ENCODE data around the gene PCDH8. TPM values are rescaled to one million over a fixed set of nuclear protein-coding genes. Genes with fewer than 3 reads are reported as not detected.

PCDH8 gene
- total RNA-seq, 1 experiment from 2014 or later, result 2.1 TPM

DNA sequence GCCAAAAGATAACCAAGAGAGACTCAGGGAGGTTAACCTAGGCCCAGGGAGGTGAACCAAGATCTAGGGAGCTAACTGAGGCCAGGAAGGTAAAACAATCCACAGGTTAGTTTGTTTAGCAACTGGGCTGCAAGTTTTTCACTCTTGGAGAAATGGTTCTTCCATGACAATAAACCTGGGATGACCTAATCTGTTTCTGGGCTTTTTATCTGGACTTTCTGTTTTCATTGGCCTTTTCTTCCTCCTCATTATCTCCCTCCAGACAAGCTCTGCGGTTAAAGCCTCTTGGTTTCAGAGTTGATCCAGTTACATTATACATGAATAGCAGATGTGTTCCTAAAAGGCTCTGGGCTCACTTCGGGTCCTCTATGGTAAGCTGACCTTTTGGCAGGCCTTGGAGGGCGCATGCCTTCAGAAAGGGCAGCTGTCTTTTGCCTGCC, 44.2 kb downstream of the PCDH8 start:
- Mint-ChIP-seq H3K9me3 (no peaks in the 10 kb centered on the region), H3K36me3 (ENCODE audit: insufficient read depth in 1 of 3, low read depth in 3 of 3) (no peaks in the 10 kb centered on the region), H3K27me3 (ENCODE audit: low read depth) (peaks cover 3% of the 10 kb centered on the region; the same call in 1 of the 2 replicates), H3K4me1 (peaks cover 22 to 23% of the 10 kb centered on the region in 2 experiments), H3K4me3 (no peak overlapping the region), H3K27ac (no peak overlapping the region)
- Histone ChIP-seq H2BK5ac (ENCODE audit: insufficient read length, low read length) (no peak overlapping the region), H2AFZ (ENCODE audit: low read length) (no peak overlapping the region), H4K5ac (ENCODE audit: insufficient read length, low read depth, low read length) (no peak overlapping the region), H3K23me2 (ENCODE audit: insufficient read length, low read depth, low read length, poor library complexity, severe bottlenecking) (no peaks in the 10 kb centered on the region), H4K20me1 (ENCODE audit: control insufficient read depth, insufficient read depth, insufficient read length) (no peaks in the 10 kb centered on the region), H4K8ac (replicated peaks; ENCODE audit: insufficient read length, low read depth, low read length) (no peak overlapping the region), H3K23ac (ENCODE audit: insufficient read length, low read depth, low read length) (no peak overlapping the region), H3K4ac (ENCODE audit: low read depth, low read length) (no peak overlapping the region), H4K91ac (ENCODE audit: insufficient read length, low read depth, low read length) (no peak overlapping the region), H2BK120ac (ENCODE audit: low read depth, low read length, poor library complexity, severe bottlenecking) (no peak overlapping the region), H2AK5ac (ENCODE audit: insufficient read length, low read length) (no peak overlapping the region), H2BK20ac (ENCODE audit: low read depth, low read length, poor library complexity, severe bottlenecking) (no peak overlapping the region), H3K18ac (ENCODE audit: insufficient read length, low read depth, low read length) (no peak overlapping the region), H3K27ac (ENCODE audit: insufficient read length, low read depth, low read length) (no peak overlapping the region), H3K56ac (ENCODE audit: insufficient read length, low read depth, low read length) (no peak overlapping the region), H3K14ac (ENCODE audit: insufficient read depth, low read length) (no peak overlapping the region), H3K4me1 (ENCODE audit: insufficient read depth, low read length) (peaks cover 2% of the 10 kb centered on the region), H3K27me3 (ENCODE audit: insufficient read depth, low read length) (no peaks in the 10 kb centered on the region), H2BK12ac (ENCODE audit: insufficient read length, low read depth, low read length) (no peak overlapping the region), H3K4me2 (ENCODE audit: insufficient read depth, insufficient read length, low read length) (no peak overlapping the region), H3K79me2 (ENCODE audit: insufficient read depth, low read length) (no peaks in the 10 kb centered on the region), H3T11ph (ENCODE audit: low read length) (no peak overlapping the region), H2BK15ac (ENCODE audit: low read depth, low read length) (no peak overlapping the region), H3K9ac (ENCODE audit: extremely low read depth, insufficient read length, low read length) (no peak overlapping the region), H3K9me3 (ENCODE audit: control insufficient read depth, low read depth, low read length) (no peaks in the 10 kb centered on the region), H3K79me1 (ENCODE audit: insufficient read depth, low read depth, low read length, poor library complexity, severe bottlenecking) (no peaks in the 10 kb centered on the region)
- no CpG with 5 or more reads among the region's 3 CpGs for WGBS (ENCODE audit: extremely low coverage, insufficient read length, low lambda C conversion rate)
- no peak for DNase-seq
- no peak for TF ChIP-seq CTCF (conservative IDR thresholded peaks at IDR 0.05)
